ENCODE measurements around the gene RMND5A.

The RMND5A gene

GRCh38 chr2:86675511-86676015 lies 44.5 kb upstream of the RMND5A start:
- H3K4me3 ChIP-seq (ENCODE audit: control insufficient read depth, low read depth, low read length): no peak overlapping the region
- no peak for DNase-seq (ENCODE audit: low read depth)
- TF ChIP-seq CTCF (IDR thresholded peaks at IDR 0.05; ENCODE audit: control insufficient read depth, insufficient read depth, low read depth, low read length, missing control alignments): no peak

- no peak for DNase-seq (ENCODE audit: low read depth)
- no peak overlapping the region for H3K4me3 ChIP-seq (ENCODE audit: control insufficient read depth, low read depth, low read length)
- no peak for TF ChIP-seq CTCF (IDR thresholded peaks at IDR 0.05; ENCODE audit: control insufficient read depth, insufficient read depth, low read depth, low read length, missing control alignments)
Observed at GRCh38 chr2:86677816-86678215, 42.3 kb upstream of the RMND5A start.

GRCh38 chr2:86679036-86679435 lies 41.1 kb upstream of the RMND5A start:
- DNase-seq (ENCODE audit: low read depth): no peak
- H3K4me3 ChIP-seq (ENCODE audit: control insufficient read depth, low read depth, low read length): no peak overlapping the region

GRCh38 chr2:86685351-86685750 lies 34.7 kb upstream of the RMND5A start:
- no peak for TF ChIP-seq CTCF (IDR thresholded peaks at IDR 0.05; ENCODE audit: control insufficient read depth, insufficient read depth, low read depth, low read length, missing control alignments)
- no peak overlapping the region for H3K4me3 ChIP-seq (ENCODE audit: control insufficient read depth, low read depth, low read length)
- no peak for DNase-seq (ENCODE audit: low read depth)

More at GRCh38 chr2:86679036-86679435, 41.1 kb upstream of the RMND5A start:
- TF ChIP-seq CTCF (IDR thresholded peaks at IDR 0.05; ENCODE audit: control insufficient read depth, insufficient read depth, low read depth, low read length, missing control alignments): no peak

GRCh38 chr2:86686460-86686859 lies 33.6 kb upstream of the RMND5A start:
- no peak overlapping the region for H3K4me3 ChIP-seq (ENCODE audit: control insufficient read depth, low read depth, low read length)
- TF ChIP-seq CTCF (IDR thresholded peaks at IDR 0.05; ENCODE audit: control insufficient read depth, insufficient read depth, low read depth, low read length, missing control alignments): no peak
- DNase-seq (ENCODE audit: low read depth): no peak

GRCh38 chr2:86686905-86687304 lies 33.2 kb upstream of the RMND5A start:
- no peak for TF ChIP-seq CTCF (IDR thresholded peaks at IDR 0.05; ENCODE audit: control insufficient read depth, insufficient read depth, low read depth, low read length, missing control alignments)
- DNase-seq (ENCODE audit: low read depth): no peak
- no peak overlapping the region for H3K4me3 ChIP-seq (ENCODE audit: control insufficient read depth, low read depth, low read length)

Measured in AG09309 (cell line).